ENCODE measurements around the gene IGFBP4.

IGFBP4 gene

DNA sequence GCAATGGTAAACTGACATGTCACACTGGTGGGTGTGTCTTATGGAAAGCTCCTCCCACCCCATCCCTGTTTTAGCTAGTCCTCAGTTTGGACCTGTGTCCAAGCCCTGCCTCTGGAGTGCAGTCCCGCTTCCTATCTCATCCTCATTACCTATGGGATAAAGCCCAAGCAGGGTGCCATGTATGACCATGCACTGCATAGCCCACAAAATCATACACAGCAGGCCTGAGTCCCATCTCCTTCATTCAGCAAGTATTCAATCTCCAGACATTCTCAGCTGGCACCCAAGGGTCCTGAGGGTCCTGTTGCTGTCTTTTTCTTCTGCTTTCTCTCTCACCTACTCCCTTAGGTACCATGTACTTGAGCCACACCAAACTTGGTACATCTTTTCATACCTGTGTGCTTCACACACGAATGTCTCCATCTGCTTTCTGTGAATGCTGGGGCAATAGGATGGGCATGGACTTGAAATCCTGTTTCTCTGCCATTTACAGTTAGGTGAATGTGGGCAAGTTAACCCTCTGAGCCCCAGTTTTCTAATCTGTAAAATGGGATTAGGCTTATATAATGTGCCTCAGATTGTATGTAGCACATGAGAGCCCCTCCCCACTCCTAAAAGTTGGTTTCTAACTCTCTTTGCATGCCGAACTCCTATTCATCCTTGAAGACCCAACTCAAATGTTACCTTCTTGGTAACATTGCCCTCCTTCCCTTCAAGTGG, 29.6 kb downstream of the IGFBP4 start:
- no peak for DNase-seq

DNA sequence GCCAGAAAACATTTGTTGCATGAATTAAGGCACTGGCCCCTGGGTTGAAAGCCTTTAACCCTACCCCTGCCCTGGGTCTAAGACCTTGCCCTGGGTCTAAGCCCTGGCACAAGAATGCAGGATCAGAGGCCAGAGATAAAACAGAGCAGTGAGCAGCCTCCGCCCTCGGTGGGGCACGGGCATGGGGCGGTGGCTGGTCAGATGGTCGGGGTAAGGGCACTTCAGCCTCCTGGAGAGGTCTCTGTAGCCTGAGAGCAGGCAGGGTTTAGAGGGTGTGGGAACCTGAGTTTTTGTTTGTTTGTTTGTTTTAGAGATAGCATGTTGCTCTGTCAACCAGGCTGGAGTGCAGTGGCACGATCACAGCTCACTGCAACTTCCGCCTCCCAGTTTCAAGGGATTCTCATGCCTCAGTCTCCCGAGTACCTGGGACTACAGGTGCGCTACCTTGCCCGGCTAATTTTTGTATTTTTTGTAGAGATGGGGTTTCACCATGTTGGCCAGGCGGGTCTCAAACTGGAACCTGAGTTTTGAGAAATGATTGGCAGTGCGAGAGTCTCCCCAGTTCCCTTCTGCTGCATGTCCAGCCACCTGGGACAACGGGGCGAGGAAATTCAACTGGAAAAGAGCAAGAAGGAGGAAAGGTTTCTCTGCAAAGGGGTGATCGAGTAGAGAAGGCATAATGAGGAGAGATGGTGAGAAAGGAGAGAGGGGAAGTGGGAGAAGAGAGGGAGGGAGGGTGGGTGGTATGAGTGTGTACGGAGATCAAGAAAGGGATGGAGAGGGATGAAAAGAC, 30.5 kb downstream of the IGFBP4 start:
- DNase-seq: no peak

DNA sequence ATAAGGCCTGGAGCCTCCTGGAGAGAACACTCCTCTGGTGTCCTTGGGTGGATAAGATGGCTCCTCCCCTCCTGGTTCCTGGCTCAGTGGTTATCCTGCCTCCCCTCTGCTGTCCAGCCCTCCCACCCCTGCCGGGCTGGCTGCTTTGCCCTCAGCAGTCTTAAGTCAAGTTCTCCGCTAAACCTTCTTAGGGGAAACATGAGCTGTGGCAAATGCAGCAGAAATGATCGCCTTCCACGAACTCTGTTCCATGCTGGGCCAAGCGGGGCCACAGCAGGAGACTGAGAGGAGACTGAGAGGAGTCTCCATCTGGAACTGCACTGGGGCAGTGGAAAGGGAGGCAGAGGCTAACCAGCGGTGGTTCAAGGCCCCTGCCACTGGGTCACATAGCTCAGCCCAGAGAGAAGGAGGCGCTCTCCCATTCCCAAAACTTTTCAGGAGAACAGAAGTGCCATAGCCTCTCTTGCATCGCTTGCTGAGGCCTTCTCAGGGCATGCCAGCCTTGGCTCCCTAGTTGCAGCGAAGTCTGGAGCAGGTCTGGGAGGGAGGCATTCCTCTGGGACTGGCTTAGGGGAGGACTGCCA, 31.3 kb downstream of the IGFBP4 start:
- no peak for DNase-seq

DNA sequence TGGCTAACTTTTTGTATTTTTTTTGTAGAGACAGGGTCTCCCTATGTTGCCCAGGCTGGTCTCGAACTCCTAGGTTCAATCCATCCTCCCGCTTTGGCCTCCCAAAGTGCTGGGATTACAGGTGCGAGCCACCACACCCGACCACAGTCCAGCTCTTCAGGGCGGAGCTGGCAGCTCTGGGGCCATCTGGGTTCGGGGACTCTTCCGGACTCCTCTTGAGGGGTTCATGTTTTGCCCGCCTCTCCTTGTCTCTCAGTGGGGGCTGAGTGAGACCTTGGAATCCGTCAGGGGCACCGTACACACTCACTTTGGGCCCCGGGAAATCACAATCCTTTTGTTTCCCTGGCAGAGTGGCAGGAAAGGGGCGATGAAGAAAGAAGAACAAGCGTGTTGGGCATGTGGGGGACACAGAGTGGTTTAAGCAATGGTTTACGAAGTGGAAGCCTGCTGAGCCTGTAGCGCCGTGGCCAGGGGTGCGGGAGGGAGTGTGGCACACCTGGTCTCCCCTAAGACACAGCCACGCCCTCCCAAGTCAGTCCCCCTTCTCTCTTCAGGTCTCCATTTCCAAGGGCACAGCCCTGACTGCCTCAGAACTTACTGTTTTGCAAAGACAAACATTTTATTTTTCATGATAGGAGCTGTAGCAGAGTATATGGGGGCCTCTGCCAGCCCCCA, 32.1 kb downstream of the IGFBP4 start:
- DNase-seq: no peak

DNA sequence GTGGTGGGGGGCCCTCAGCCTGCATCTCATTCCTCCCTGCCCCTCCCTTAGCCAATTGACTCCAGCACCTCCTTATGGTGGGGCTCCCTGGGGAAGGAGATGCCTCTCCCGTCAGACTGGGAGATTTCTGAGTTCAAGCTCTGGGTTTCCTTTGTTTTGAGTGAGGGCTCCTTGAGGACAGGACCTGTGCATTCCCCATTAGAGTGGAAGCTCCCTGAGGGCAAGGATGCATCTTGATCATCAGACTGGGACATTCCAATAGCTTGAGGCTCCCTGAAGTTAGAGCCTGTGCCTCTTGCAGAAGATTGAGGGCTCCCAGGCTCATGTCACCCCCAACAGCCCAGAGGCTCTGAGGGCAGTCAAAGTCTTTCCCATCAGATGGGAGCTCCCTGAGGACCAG, 34.5 kb downstream of the IGFBP4 start:
- no peak for DNase-seq

DNA sequence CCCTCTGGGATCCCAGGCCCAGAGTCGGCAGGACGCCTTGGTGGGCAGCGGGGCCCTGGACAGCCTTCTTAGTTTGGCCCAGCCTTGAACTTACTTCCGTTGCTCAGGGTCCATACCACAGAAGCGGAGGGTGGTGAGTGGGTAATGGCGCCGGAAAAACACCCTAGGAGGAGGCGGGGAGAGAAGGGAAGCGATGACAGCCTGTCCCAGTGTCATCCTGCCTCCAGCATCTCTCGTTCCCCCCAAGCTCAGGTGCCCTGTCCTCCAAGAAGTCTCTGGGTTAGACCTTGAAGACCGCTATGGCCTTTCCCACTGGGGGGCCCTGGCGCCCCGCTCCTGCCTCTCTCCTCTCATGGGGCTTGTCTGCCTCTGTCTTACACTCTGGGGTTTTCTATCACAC, 35.2 kb downstream of the IGFBP4 start:
- DNase-seq: no peak

DNA sequence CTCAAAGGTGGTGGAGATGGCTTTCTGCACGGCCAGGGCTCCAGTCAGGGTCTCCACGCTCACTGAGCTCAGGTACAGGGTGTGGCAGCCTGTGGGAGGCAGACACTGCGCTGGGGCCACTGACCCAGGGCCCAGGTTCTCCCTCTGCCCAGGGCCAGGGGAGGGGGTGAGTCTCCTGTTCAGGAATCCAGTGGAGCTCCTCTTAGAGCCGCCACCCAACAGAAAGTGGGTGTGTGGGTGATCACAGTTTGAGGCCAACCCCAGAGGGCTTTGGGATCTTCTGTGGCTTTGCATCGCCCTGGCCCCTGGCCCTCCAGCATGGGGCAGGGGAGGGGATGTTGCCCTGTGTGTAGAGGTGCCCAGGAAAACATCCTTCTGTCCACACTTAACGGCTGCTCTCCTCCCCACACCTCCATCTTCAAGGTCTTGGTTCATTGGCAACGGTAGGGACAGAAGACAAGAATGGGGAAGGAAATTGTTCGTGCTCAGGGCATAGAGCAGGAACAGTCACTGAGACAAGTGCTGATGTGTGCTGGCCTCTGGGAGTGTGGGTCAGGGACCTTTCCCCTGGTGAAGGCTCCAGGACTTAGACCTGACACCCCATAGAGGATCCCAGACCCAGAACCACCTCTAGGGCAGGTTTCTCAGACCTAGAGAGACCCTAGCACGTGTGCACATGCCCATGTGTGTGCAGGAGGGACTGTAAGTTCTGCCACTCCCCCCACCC, 36.7 kb downstream of the IGFBP4 start:
- no peak for DNase-seq

DNA sequence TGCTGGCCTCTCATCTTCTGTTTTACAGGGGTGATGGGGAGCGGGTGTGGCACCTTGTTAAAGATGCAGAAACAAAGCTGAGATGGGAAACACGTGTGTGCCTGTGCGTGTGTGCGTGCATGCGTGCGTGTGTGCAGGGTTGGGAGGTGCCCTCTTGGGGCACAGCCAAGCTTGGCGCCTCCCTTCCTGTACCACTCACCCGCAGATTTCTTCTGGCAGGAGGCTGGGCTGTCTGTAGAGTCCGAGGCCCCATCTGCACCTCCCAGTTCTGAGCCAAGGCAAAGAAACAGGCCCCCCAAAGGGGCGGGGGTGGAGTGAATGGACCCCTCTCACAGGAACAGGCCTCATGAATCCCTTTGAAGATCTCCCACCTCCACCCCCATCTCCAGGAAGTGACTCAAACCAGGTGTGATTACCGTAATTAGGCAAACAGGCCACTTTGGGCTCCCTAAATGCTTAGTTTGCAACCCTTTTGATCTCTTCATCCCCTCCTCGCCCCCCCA, 37.3 kb downstream of the IGFBP4 start:
- no peak for DNase-seq

DNA sequence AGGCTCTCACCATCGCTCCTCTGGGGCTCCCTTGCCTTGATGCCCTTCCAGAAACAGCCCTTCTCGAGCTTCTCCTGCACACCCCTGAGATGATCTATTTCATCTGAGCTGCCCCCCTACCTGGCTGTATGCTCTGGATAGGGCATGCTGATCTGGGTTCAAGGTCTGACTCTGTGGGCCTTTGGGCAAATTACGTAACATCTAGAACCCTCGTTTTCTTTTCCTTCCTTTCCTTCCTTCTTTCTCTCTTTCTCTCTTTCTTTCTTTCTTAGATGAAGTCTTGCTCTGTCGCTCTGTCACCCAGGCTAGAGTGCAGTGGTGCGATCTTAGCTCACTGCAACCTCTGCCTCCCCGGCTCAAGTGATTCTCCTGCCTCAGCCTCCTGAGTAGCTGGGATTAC, 37.9 kb downstream of the IGFBP4 start:
- no peak for DNase-seq

DNA sequence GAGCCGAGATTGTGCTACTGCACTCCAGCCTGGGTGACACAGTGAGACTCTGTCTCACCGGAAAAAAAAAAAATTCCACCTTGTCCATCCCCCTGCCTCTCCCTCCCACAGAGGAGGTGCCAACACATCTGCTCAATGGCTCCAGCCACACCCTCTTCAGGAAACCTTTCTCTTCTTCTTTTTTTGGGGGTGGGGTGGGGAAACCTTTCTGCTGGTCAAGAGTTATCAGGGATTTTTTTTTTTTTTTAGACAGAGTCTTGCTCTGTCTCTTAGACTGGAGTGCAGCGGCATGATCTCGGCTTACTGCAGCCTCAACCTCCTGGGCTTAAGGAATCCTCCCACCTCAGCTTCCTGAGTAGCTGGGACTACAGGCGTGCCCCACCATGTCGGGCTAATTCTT, 39.5 kb downstream of the IGFBP4 start:
- DNase-seq: no peak

DNA sequence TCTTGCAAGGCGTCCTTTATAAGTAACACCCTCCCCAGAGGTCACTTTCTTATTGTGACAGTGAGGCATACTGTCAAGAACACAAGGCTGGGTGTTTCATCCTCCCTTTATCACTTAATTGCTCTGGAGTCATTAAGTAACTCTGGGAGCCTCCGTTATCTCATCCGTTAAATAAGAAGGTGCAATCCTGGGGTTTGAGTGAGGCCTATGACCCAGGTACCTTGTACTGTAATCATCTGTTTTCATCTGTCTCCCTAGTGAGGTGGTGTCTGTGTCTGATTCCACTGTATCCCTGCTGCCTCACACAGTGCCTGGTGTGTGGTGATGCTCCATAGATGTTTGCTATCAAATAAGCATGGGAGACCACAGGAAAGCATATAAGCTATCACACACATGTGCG, 40.4 kb downstream of the IGFBP4 start:
- DNase-seq: no peak

DNA sequence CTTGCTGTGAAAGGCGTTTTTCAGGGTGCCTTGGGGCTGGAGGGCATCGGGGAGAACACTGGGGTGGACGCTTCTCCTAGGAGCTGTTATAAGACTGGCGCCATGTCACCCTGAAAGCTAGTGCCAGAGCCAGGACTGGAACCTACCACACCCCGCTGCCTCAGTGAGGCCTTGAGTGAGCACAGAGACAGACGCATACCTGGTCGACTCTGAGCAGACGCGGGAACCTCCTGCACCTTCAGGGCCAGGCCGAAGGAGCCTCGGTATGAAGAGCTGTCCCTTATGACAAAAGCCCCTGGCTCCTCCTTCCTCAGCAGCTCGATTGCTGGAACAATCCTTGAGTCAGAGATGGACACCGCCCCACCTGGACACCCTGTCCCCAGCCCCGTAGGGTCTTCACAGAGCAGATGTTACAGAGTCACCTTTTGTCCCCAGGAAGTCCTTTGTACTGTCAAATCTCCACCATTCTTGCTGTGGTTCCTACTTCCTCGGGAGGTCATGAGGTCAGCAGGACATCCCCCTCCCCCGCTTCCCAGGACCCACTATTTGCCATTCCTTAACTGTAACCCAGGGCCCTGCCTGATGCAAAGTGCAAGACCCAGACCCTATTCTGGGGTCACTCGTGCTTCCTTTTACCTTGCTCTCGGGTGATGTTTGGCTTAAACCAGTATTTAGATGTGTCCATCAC, 41.2 kb downstream of the IGFBP4 start:
- no peak for DNase-seq

DNA sequence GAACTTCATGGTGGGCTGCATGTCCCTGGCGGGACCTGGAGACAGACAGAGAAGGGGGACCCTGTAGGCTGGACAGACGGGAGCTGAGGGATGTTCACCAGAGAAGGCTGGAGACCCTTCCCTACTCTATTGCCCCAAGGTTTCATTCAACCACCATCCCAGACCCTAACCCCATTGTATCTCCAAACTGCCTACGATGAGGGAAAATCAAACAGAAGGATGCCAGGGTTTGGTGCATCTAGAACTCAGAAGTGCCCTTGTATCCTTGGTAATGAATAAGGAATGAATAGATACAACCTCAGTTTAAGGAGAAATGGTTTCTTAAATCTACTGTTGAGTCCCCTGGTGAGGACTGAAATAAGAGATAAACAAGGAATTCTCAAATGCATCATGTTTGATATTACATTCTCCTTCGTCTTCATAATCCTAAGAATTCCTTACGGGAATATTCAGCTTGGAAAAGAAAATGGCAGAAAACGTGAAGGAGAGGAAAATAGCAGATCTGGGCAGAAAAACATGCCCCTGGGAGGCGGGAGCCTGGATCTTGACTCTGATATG, 41.8 kb downstream of the IGFBP4 start:
- DNase-seq: no peak

DNA sequence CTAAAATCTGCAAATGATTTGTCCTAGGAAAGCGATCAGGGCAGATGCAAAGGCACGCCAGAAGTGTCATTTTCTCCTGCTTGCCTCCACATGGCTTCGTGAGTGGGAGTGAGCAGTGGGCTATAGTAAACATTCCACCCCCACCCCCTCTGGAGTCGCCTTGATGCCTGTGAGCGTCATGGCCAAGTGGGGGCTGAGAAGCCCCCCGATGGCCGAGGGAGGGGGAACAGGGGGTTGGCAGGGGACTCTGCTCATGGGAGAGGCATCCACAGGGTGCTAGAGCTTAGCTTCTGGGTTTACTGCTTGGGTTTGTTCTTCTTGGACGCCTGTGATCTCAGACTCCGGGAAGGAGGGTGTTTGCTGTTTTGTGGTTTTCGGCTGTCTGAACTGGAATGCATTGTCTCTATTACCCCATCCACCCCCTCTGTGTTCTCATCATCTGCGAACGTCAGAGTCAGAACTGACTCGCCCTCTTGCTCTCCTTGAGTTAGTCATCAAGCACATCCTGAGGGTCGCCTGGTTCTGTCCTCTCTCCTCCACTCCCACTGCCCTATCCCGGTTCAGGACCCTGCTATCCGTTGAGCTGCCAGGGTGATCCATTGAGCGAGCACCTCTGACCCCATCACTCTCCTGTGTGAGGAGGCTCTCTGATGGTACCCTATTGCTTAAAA, 42.7 kb downstream of the IGFBP4 start:
- DNase-seq: peak; percentile 52

DNA sequence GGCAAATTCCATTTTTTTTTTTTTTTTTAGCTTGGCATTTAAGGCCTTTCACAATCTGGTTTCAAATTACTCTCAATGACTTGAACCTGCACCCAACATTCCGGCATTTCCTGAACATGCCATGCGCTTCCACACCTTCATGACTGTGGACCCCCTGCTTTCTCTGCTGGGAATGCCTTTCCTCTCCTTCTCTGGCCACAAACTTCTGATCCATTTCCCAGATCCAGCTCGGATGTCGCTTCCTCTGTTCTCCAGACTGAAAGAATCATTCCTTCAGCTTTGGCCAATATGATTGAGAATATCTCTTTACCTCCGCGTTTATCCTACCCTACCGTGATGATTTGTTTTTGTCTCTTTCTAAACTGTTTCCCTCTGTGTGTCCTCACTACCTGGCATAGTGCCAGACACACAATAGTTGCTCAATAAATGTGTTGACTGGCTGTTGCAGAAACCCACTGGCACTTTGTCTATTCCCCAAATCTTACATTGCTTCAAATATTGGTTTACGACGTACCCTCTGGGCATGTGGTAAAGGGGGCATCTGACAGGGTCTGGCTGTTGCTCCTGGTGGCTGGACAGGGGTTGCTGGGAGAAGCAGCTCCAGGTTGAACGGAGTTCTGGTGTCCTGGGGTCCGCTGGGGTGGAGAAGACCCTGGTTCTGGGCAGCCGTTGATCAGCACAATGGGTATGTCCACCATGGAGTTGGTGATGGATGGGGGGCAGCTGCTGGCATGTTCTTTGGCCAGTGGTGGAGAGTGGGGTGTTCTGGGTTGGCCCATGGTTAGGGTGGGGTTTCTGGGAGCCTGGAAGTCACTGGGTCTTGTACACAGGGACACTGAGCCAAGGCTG, 43.5 kb downstream of the IGFBP4 start:
- DNase-seq: no peak

DNA sequence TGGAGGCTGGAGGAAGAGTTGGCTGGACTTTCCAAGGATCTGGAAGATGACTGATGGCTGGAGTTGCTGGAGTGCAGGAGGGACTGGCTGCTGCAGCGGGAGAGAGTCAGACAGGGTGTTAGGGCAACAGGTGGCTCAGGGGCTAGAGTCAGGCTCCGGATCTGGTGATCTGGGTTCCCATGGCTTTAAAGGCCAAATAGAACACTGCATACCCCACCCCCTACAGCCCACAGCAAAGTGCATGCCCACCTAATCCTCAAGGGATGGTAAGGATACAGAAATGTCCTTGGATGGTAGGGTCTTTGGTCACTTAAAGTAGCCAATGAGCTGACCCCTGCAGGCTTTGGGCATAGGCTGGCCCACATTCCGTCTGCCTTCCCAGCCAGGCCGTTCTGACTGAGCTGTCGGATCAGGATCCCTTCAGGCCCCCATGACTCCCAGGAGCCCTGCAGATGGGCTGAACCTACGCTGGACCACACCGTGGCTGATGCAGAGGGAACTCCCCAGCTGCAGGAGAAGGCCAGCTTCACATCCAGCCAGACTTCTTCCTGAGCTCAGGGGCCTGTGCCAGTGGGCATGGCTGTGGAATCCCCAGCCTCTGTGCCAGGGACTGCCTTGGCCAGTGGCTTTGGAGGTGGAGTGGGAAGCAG, 44.2 kb downstream of the IGFBP4 start:
- no peak for DNase-seq

DNA sequence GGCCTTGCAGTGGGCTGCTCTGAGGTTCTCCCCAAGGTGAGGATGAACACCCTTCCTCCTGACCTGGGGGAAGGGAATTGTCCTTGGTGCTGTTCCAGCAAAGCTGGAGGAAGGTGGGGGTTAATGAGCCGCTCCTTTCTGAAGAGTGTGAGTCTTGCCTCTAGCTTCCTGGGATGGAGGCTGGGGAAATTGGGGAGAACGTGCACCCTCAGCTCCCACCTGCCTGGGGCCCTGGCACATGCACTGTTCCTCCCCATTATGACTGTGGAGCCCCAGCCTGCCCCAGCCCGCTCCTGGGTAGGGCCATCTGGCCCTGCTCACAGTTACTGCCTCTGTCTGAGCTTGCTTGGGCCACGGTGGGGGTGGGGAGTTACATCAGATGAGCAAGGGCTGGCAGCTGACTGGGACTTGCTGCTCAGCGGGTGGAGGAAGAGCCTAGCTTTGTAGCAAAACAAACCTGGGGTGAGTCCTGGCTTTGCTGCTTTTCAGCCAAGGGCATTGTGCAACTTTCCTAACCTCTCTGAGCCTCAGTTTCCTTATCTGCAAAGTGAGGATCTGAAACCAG, 47.1 kb downstream of the IGFBP4 start:
- no peak for DNase-seq

DNA sequence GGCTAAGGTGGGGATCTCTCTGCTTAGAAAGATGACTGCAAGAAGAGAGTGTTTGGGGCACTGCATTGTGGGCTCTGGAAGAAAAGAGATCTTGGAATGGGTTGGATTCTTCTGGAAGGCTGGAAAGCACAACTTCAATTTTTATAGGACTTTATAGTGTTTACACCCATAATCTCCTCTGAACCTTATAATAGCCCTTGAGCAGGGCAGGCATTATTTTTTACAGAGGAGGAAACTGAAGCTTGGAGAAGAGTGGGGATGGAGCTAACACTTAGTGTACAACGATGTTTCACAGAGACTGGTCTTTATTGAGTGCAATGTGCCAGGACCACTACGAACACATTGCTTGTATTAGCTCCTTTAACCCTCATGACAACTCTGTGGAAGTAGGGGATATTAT, 47.7 kb downstream of the IGFBP4 start:
- DNase-seq: no peak

DNA sequence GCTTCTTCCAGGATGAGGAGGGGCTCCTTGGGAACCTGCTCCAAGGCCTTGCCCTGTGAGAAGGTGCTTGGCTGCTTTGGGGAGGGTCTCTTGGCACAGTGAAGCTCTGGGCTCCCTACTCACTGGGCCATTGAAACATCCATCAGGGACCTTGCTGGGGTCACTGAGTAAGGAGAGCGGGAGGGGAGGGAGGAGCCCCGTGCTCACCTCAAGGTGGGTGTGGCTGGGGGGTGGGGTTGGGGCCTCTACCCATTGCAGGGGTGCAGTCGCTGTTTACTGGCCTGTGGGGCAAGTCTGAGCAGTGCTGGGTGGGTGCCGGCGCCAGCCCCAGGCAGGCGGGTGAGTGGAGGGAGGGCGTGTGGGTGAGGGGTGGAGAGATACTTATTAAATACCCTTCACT, 48.2 kb downstream of the IGFBP4 start:
- no peak for DNase-seq

All from GOT3 (cell line).